H1 (cell line): ENCODE measurements around the gene F10. TPM values are rescaled to one million over a fixed set of nuclear protein-coding genes. Genes with fewer than 3 reads are reported as not detected.

Source experiments
- CTCF ChIA-PET: fragments of 300-600 bp; sonication (Branson Sonifier 250); formaldehyde crosslinking; loops from one replicate; lab custom pipeline; 2021; ENCODE audit not compliant: partially characterized antibody; lab: Charles Lee
- POLR2A ChIA-PET: fragments of 300-600 bp; sonication (Branson Sonifier 250); formaldehyde crosslinking; loops from one replicate; lab custom pipeline; 2021; ENCODE audit warnings: inconsistent platforms; ENCODE audit not compliant: partially characterized antibody; lab: Charles Lee
- DNase-seq, 2 experiments: peaks; one replicate each; pipeline versions ENCODE4 v3.0.0 to v3.0.0-alpha.2; 2010 to 2022; ENCODE audit warnings: low spot score in 2 of 2, low read depth in 1 of 2, mixed read lengths in 1 of 2
- FAIRE-seq: peaks from 2 replicates; lab custom pipeline; 2011; peaks lifted over from hg19 to GRCh38; lab: Jason Lieb, UNC
- H2AFZ ChIP-seq: 2 replicates; pipeline ENCODE4 v1.8.1; 2012; ENCODE audit warnings: low read length, inconsistent platforms
- H2AK5ac ChIP-seq: 2 replicates; pipeline ENCODE4 v1.6.1; 2013; ENCODE audit warnings: low read depth, low read length
- H2BK120ac ChIP-seq: replicated peaks from 2 replicates; pipeline ENCODE3; 2013; ENCODE audit warnings: low read depth, low read length, inconsistent platforms
- H2BK12ac ChIP-seq: 2 replicates; pipeline ENCODE4 v1.6.1; 2013; ENCODE audit warnings: low read depth, low read length
- H2BK15ac ChIP-seq: 2 replicates; pipeline ENCODE4 v1.6.1; 2013; ENCODE audit warnings: low read length
- H2BK20ac ChIP-seq: 2 replicates; pipeline ENCODE4 v1.6.1; 2013; ENCODE audit warnings: low read length
- H2BK5ac ChIP-seq: 2 replicates; pipeline ENCODE4 v1.6.1; 2013; ENCODE audit warnings: low read depth, low read length
- H3K14ac ChIP-seq: 2 replicates; pipeline ENCODE4 v1.6.1; 2013; ENCODE audit warnings: inconsistent platforms; ENCODE audit not compliant: insufficient read length
- H3K18ac ChIP-seq: 2 replicates; pipeline ENCODE4 v1.6.1; 2013; ENCODE audit warnings: low read length; ENCODE audit errors: extremely low read depth
- H3K23ac ChIP-seq: 2 replicates; pipeline ENCODE4 v1.6.1; 2013; ENCODE audit warnings: inconsistent platforms; ENCODE audit not compliant: insufficient read length
- H3K23me2 ChIP-seq: 2 replicates; pipeline ENCODE4 v1.6.1; 2013; ENCODE audit warnings: low read depth, low read length
- H3K27ac ChIP-seq: 2 replicates; pipeline ENCODE4 v1.6.1; 2011; ENCODE audit warnings: low read depth, low read length, inconsistent platforms
- H3K27me3 ChIP-seq, 4 experiments: replicated peaks in 1 of 4; 1 replicate in 1 of 4; 2 replicates in 3 of 4; pipeline versions ENCODE4 v1.6.1 to v1.8.1; 2011 to 2013; ENCODE audit warnings: low read length in 3 of 4, mild to moderate bottlenecking in 3 of 4, inconsistent platforms in 2 of 4, mixed read lengths in 2 of 4, moderate library complexity in 1 of 4; ENCODE audit not compliant: control insufficient read depth in 3 of 4, insufficient read depth in 3 of 4; ENCODE audit errors: extremely low read depth in 1 of 4
- H3K36me3 ChIP-seq, 4 experiments: 2 replicates each; pipeline versions ENCODE4 v1.6.1 to v1.8.1; 2011 to 2013; ENCODE audit warnings: mild to moderate bottlenecking in 4 of 4, low read length in 3 of 4, moderate library complexity in 2 of 4, control low read depth in 1 of 4, inconsistent platforms in 1 of 4; ENCODE audit not compliant: insufficient read depth in 4 of 4, control insufficient read depth in 2 of 4
- H3K4ac ChIP-seq: replicated peaks from 2 replicates; pipeline ENCODE3; 2013; ENCODE audit warnings: low read length, low read depth, mixed read lengths, inconsistent platforms; ENCODE audit not compliant: insufficient read length
- H3K4me1 ChIP-seq, 4 experiments: replicated peaks in 1 of 4; 1 replicate in 1 of 4; 2 replicates in 3 of 4; pipeline versions ENCODE4 v1.6.1 to v1.8.1; 2011 to 2013; ENCODE audit warnings: low read length in 3 of 4, inconsistent platforms in 2 of 4, mixed read lengths in 1 of 4; ENCODE audit not compliant: insufficient read depth in 4 of 4, control insufficient read depth in 3 of 4
- H3K4me2 ChIP-seq, 2 experiments: 2 replicates each; pipeline versions ENCODE4 v1.6.1 to v1.8.1; 2011 to 2013; ENCODE audit warnings: low read depth in 2 of 2, low read length in 2 of 2, control low read depth in 1 of 2, inconsistent platforms in 1 of 2, mild to moderate bottlenecking in 1 of 2; ENCODE audit not compliant: insufficient read depth in 1 of 2
- H3K4me3 ChIP-seq, 4 experiments: fragments of 200-600, 300-600 bp in 1 of 4; sonication (generic), shearing (Covaris generic), sonication (Bioruptor Twin) in 1 of 4; 2 replicates each; pipeline versions ENCODE4 v1.5.1 to v1.8.1; 2011 to 2016; ENCODE audit warnings: low read length in 4 of 4, low read depth in 3 of 4, control low read depth in 2 of 4, inconsistent platforms in 2 of 4, mild to moderate bottlenecking in 2 of 4, mixed read lengths in 1 of 4, moderate library complexity in 1 of 4; ENCODE audit not compliant: insufficient read depth in 2 of 4; ENCODE audit errors: extremely low read depth in 1 of 4
- H3K56ac ChIP-seq: replicated peaks from 2 replicates; pipeline ENCODE3; 2013; ENCODE audit warnings: low read depth, mild to moderate bottlenecking, mixed read lengths, low read length, inconsistent platforms; ENCODE audit not compliant: insufficient read length
- H3K79me1 ChIP-seq: 2 replicates; pipeline ENCODE4 v1.6.1; 2013; ENCODE audit warnings: low read depth, low read length, control low read depth
- H3K79me2 ChIP-seq, 2 experiments: 2 replicates each; pipeline versions ENCODE4 v1.6.1 to v1.8.1; 2012 to 2013; ENCODE audit warnings: low read length in 2 of 2, mild to moderate bottlenecking in 2 of 2, inconsistent platforms in 1 of 2; ENCODE audit not compliant: insufficient read depth in 2 of 2, control insufficient read depth in 1 of 2
- H3K9ac ChIP-seq, 4 experiments: replicated peaks in 1 of 4; 1 replicate in 1 of 4; 2 replicates in 3 of 4; pipeline versions ENCODE4 v1.6.1 to v1.8.1; 2011 to 2013; ENCODE audit warnings: low read depth in 3 of 4, low read length in 3 of 4, control low read depth in 2 of 4, mild to moderate bottlenecking in 2 of 4, moderate library complexity in 2 of 4, inconsistent platforms in 1 of 4; ENCODE audit errors: extremely low read depth in 1 of 4
- H3K9me3 ChIP-seq, 2 experiments: 2 replicates each; pipeline versions ENCODE4 v1.6.1 to v1.8.1; 2012 to 2013; ENCODE audit warnings: mild to moderate bottlenecking in 2 of 2, moderate library complexity in 2 of 2, control low read depth in 1 of 2, inconsistent platforms in 1 of 2, low read depth in 1 of 2, low read length in 1 of 2, mixed read lengths in 1 of 2; ENCODE audit not compliant: insufficient read depth in 2 of 2
- H4K20me1 ChIP-seq, 2 experiments: replicated peaks in 1 of 2; 2 replicates each; pipeline versions ENCODE3 to v1.8.1; 2011 to 2013; ENCODE audit warnings: inconsistent platforms in 2 of 2, low read length in 2 of 2, mild to moderate bottlenecking in 1 of 2; ENCODE audit not compliant: insufficient read depth in 2 of 2, control insufficient read depth in 1 of 2
- H4K5ac ChIP-seq: 2 replicates; pipeline ENCODE4 v1.6.1; 2013; ENCODE audit warnings: low read length, low read depth, mixed read lengths, inconsistent platforms; ENCODE audit not compliant: insufficient read length
- H4K8ac ChIP-seq: 2 replicates; pipeline ENCODE4 v1.8.0; 2013; ENCODE audit warnings: mild to moderate bottlenecking, moderate library complexity, low read length, inconsistent platforms; ENCODE audit not compliant: insufficient read depth; ENCODE audit errors: extremely low read depth
- H4K91ac ChIP-seq: replicated peaks from 2 replicates; pipeline ENCODE3; 2013; ENCODE audit warnings: low read length, mixed read lengths, inconsistent platforms; ENCODE audit not compliant: insufficient read length
- WGBS, 2 experiments: shearing (Covaris generic) in 1 of 2; methylation state at CpG; one replicate each; pipeline versions ENCODE4 v1.1.6 to v1.1.7; 2013 to 2015; ENCODE audit warnings: low lambda C conversion rate in 2 of 2, mixed read lengths in 2 of 2, inconsistent platforms in 1 of 2, low coverage in 1 of 2, missing lambda C conversion rate in 1 of 2; ENCODE audit not compliant: insufficient replicate concordance in 2 of 2, insufficient coverage in 1 of 2, insufficient read length in 1 of 2; ENCODE audit errors: extremely low coverage in 1 of 2, missing lambda C conversion rate in 1 of 2; 5-methylcytosine and 5-hydroxymethylcytosine counted together
- polyA plus RNA-seq, 7 experiments: library from polyadenylated mRNA; depleted of rRNA in 3 of 7; stranded (reverse) in 5 of 7; unstranded in 2 of 7; fragments of >200 nt in 5 of 7; fragments of 200-250 nt in 2 of 7; gene quantifications; 1 replicate in 5 of 7; 2 replicates in 1 of 7; 4 replicates in 1 of 7; pipeline versions ENCODE4 v1.2.1 to v1.2.3, GENCODE V29; 2011 to 2013; ENCODE audit warnings: missing spikeins in 2 of 7, mixed read lengths in 2 of 7
- total RNA-seq: library from RNA; stranded (reverse); fragmentation: NEBNext Ultra II Directional; extraction: Animal tissue kit (Norgen Biotek cat#: 25700); gene quantifications from 2 replicates; pipeline ENCODE4 v1.2.1, GENCODE V29; 2021

The F10 gene
- total and polyA plus RNA-seq, 2 of the 8 experiments (the other 6 are each of a cell fraction or from before 2014, with no cell fraction given) = 2.0 to 4.2 TPM

DNA sequence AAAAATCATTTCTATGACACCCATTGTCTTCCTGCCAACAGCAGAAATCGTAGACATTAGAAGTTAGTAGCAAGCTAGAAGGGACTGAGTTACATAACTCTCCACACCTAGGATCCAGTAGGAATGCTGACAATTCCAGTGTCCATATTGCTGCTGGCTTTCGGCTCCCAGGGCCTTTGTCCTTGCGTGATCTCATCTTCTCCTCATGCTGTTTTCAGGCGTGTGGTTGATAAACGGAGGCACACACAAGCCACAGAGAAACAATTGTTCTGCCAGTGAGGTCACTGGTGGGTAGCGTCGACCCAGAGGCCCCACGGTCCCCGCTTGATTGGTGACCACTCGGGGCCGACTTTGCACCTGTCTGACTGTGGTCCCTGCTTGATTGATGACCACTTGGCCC is 48.7 kb upstream of the F10 start:
- Histone ChIP-seq H2BK120ac (no peak overlapping the region), H2BK20ac (no peak overlapping the region), H4K20me1 (no peaks in the 10 kb centered on the region), H3K23me2 (no peaks in the 10 kb centered on the region), H3K14ac (no peak overlapping the region), H2AFZ (no peak overlapping the region), H3K18ac (no peak overlapping the region), H4K8ac (no peak overlapping the region), H3K79me1 (no peaks in the 10 kb centered on the region), H3K9ac (no peak overlapping the region), H3K36me3 (peaks cover 0 to 3% (median 0%) of the 10 kb centered on the region in 4 experiments; a peak in 4 of 8 replicates), H3K4me3 (no peak overlapping the region), H3K4me1 (peaks cover 0 to 6% (median 0%) of the 10 kb centered on the region in 4 experiments; a peak in 2 of 7 replicates), H3K9me3 (no peaks in the 10 kb centered on the region), H3K4ac (no peak overlapping the region), H3K27me3 (no peaks in the 10 kb centered on the region), H3K4me2 (no peak overlapping the region), H4K5ac (no peak overlapping the region), H3K23ac (no peak overlapping the region), H2BK15ac (no peak overlapping the region), H3K56ac (no peak overlapping the region), H2BK12ac (no peak overlapping the region), H2AK5ac (no peak overlapping the region), H3K79me2 (no peaks in the 10 kb centered on the region), H4K91ac (no peak overlapping the region), H2BK5ac (no peak overlapping the region), H3K27ac (no peak overlapping the region)
- 92% methylated on average over 11 of the region's 11 CpGs; no CpG with 5 or more reads in 1 of the 2 experiments for WGBS, 2 experiments
- DNase-seq (no peak), FAIRE-seq (no peak)
- ChIA-PET CTCF (interaction anchor here (0.6 to 1.6 kb wide), 2 partner anchors 10 to 13 kb away, joined by 3 read pairs; no protein-coding TSS in a partner anchor), POLR2A (no interaction called here)
